Breast epithelium (tissue), 4 donors: Measurements from ENCODE around the gene MBOAT7. TPM values are rescaled to one million over a fixed set of nuclear protein-coding genes. Genes with fewer than 3 reads are reported as not detected.

Experiments
- DNase-seq, 2 donors: peaks; one replicate each; pipeline ENCODE4 v3.0.0-alpha.2; 2019; ENCODE audit warnings: low spot score in 2 of 2
- H3K27ac ChIP-seq, 2 donors: fragments of 200-600 bp; sonication (generic) in 1 of 2; one replicate each; pipeline ENCODE4 v1.5.1; 2016 to 2019; ENCODE audit warnings: mild to moderate bottlenecking in 1 of 2
- H3K27me3 ChIP-seq, 2 donors: fragments of 200-600 bp; sonication (generic) in 1 of 2; one replicate each; pipeline versions ENCODE4 v1.5.1 to v1.6.0; 2017 to 2019; ENCODE audit warnings: control low read depth in 1 of 2, mild to moderate bottlenecking in 1 of 2
- H3K36me3 ChIP-seq: fragments of 200-600 bp; one replicate; pipeline ENCODE4 v1.5.1; 2019
- H3K4me1 ChIP-seq, 2 donors: fragments of 200-600 bp; sonication (generic); one replicate each; pipeline ENCODE4 v1.5.1; 2016 to 2019; ENCODE audit warnings: control low read depth in 1 of 2
- H3K4me3 ChIP-seq, 3 donors: fragments of 200-600 bp; sonication (generic); 1 replicate in 2 of 3; 2 replicates in 1 of 3; pipeline ENCODE4 v1.5.1; 2016 to 2019; ENCODE audit warnings: mild to moderate bottlenecking in 3 of 3, moderate library complexity in 2 of 3
- H3K9me3 ChIP-seq, 2 donors: fragments of 200-600 bp; sonication (generic) in 1 of 2; one replicate each; pipeline ENCODE4 v1.5.1; 2016 to 2019; ENCODE audit warnings: control low read depth in 1 of 2
- POLR2A ChIP-seq: fragments of 450-650 bp; IDR thresholded peaks from one replicate; pipeline ENCODE4 v1.6.1; 2016; ENCODE audit warnings: antibody characterized with exemption, mild to moderate bottlenecking, moderate library complexity
- POLR2AphosphoS5 ChIP-seq, 3 donors: sonication (generic); formaldehyde crosslinking; IDR thresholded peaks; one replicate each; pipeline ENCODE4 v1.6.1; 2017; ENCODE audit warnings: antibody characterized with exemption in 3 of 3
- intact Hi-C: fragments of 100-400 bp; cut with DNase I; formaldehyde crosslinking; loops from one replicate; pipeline ENCODE4 v1.15.1; 2023; ENCODE audit warnings: low total_unique reads
- total RNA-seq, 3 donors: library from RNA; depleted of rRNA; stranded (reverse); fragments of >200 nt; gene quantifications; one replicate each; pipeline ENCODE4 v1.1.0, GENCODE V29; 2016
- TF ChIP-seq, protein P1 (sequence below), 3 donors: fragments of 450-650 bp; IDR thresholded peaks; one replicate each; pipeline ENCODE4 v1.5.1; 2016 to 2017; ENCODE audit warnings: antibody characterized with exemption in 3 of 3, mild to moderate bottlenecking in 3 of 3, moderate library complexity in 3 of 3

Gene MBOAT7
- total RNA-seq, 3 donors from 2014 or later = 16.5 to 37.3 (median 24.6) TPM

DNA sequence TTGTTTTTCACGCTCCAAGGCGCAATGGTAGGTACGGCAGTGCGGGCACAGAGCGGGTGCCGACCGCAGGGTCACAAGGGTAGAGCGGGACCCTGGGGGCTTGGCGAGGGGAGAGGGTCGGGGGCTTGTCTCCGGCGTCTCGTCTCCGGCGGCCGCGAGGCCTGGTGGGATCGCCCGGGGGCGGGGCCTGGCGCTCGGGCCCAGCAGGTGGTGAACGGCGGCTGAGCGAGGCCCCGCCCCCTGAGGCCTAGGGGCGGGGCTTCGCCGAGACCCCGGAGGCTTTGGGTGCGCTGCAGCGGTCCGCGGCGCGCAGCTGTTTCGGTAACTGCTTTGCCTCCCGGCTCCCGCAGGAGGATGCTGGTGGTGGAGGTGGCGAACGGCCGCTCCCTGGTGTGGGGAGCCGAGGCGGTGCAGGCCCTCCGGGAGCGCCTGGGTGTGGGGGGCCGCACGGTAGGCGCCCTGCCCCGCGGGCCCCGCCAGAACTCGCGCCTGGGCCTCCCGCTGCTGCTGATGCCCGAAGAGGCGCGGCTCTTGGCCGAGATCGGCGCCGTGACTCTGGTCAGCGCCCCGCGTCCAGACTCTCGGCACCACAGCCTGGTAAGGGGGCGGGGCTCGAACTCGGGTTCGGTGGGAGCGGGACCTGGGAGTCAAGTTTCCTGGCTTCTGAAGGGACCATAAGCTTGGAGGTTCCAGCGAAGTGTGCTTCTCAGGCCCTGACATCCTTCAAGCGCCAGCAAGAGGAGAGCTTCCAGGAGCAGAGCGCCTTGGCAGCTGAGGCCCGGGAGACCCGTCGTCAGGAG is 1.8 kb upstream of the MBOAT7 start, which contains the start of gene TSEN34:
Gene TSEN34, plus strand, starts transcription at position 298 of the 800 bp plus-strand sequence. Its CDS starts 57 bp downstream, at position 355.
- Histone ChIP-seq H3K4me3 (peak within 1 kb of the TSS; percentile 65 to 93 (median 70)), H3K27ac (peak within 1 kb of the TSS; percentile 96 to 99), H3K36me3 (no peaks in the 10 kb centered on the region), H3K9me3 (no peaks in the 10 kb centered on the region), H3K4me1 (peaks cover 0 to 17% of the 10 kb centered on the region in 2 donors), H3K27me3 (no peaks in the 10 kb centered on the region)
- TF ChIP-seq POLR2A (no peak), POLR2AphosphoS5 (IDR thresholded peaks at IDR 0.05) (peak; percentile 50 to 57 (median 54))
- TF ChIP-seq, protein P1, sequence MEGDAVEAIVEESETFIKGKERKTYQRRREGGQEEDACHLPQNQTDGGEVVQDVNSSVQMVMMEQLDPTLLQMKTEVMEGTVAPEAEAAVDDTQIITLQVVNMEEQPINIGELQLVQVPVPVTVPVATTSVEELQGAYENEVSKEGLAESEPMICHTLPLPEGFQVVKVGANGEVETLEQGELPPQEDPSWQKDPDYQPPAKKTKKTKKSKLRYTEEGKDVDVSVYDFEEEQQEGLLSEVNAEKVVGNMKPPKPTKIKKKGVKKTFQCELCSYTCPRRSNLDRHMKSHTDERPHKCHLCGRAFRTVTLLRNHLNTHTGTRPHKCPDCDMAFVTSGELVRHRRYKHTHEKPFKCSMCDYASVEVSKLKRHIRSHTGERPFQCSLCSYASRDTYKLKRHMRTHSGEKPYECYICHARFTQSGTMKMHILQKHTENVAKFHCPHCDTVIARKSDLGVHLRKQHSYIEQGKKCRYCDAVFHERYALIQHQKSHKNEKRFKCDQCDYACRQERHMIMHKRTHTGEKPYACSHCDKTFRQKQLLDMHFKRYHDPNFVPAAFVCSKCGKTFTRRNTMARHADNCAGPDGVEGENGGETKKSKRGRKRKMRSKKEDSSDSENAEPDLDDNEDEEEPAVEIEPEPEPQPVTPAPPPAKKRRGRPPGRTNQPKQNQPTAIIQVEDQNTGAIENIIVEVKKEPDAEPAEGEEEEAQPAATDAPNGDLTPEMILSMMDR (IDR thresholded peaks at IDR 0.05) = peak in 1 of 3 donors; percentile 22
- intact Hi-C loops = no loop called here
- peak in 1 of 2 donors; percentile 56 for DNase-seq

DNA sequence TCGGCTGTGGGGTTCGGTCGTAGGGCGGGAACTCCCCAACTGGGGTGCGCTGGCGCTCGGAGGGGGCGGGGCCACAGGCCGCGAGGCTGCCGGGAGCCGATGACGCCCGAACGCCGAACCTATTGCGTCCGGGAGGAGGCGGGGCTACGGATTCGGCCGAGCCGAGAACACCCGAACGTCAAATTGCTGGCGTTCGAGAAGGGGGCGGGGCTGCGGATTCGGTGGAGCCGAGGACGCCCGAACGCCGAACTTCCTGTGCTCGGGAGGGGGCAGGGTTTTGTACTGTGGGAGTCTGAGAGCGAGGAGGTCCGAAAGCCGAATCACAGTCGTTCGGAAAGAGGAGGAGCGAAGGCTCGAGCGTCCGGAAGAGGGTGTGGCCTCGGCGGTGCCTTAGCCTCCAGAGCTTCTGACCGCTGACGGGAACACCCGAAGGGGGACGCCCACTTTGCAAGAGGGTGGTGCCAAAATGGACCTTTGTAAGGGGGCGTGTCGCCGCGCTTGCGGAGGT is 1.2 kb upstream of the MBOAT7 start:
- Histone ChIP-seq H3K27me3 (no peaks in the 10 kb centered on the region), H3K4me1 (peaks cover 0 to 17% of the 10 kb centered on the region in 2 donors), H3K4me3 (peak overlapping the region; percentile 65 to 93 (median 70)), H3K27ac (peak overlapping the region; percentile 96 to 99), H3K9me3 (no peaks in the 10 kb centered on the region), H3K36me3 (no peaks in the 10 kb centered on the region)
- peak; percentile 99 to 100 for DNase-seq
- intact Hi-C loops = no loop called here
- no peak for TF ChIP-seq POLR2A
- TF ChIP-seq, protein P1 (IDR thresholded peaks at IDR 0.05) = no peak
- TF ChIP-seq POLR2AphosphoS5 (IDR thresholded peaks at IDR 0.05) = no peak

DNA sequence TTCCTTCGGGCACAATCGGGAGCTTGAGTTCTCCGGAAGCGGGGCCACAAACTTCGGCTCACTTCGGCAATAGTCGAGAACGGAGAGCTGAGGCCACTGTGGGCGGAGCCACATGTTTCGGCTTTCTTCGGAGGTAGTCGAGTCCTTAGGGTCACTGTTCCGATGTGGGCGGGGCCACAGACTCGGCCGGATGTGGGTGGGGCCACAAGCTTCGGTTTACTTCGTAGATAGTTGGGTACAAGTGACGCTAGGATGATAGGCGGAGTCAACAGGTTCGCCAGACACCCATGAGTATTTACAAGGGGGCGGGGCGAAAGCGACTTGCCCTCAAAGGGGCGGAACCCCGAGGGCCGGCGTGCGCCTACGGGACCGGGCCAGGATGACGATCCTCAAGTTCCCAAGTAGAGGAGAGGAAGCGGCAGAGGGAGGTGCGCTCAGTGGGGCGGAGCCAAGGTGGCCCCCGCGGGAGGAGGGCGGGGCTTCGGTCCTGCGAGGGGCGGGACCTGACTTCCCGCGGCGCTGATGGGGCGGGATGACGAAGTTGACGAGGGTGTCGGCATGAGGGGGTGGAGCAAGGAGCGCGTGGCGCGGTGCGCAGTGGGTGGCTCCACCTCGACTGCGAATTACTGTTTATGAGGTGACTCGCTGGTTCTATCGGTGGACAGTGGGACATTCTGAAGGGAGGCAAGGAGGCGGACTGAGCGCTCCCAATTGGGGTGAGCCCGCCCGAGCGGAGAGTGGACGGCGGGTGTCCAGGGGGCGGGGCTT is 539 bp upstream of the MBOAT7 start:
- peak overlapping the region; percentile 96 to 99 for H3K27ac ChIP-seq
- H3K4me1 ChIP-seq = peaks cover 0 to 17% of the 10 kb centered on the region in 2 donors
- intact Hi-C loops = no loop called here
- H3K27me3 ChIP-seq = no peaks in the 10 kb centered on the region
- TF ChIP-seq POLR2AphosphoS5 (IDR thresholded peaks at IDR 0.05) = peak; percentile 90 to 97 (median 96)
- peak; percentile 73 for TF ChIP-seq POLR2A
- TF ChIP-seq, protein P1 (IDR thresholded peaks at IDR 0.05) = no peak
- no peaks in the 10 kb centered on the region for H3K9me3 ChIP-seq
- H3K4me3 ChIP-seq = peak overlapping the region; percentile 65 to 93 (median 70)
- no peaks in the 10 kb centered on the region for H3K36me3 ChIP-seq
- DNase-seq = peak; percentile 100

DNA sequence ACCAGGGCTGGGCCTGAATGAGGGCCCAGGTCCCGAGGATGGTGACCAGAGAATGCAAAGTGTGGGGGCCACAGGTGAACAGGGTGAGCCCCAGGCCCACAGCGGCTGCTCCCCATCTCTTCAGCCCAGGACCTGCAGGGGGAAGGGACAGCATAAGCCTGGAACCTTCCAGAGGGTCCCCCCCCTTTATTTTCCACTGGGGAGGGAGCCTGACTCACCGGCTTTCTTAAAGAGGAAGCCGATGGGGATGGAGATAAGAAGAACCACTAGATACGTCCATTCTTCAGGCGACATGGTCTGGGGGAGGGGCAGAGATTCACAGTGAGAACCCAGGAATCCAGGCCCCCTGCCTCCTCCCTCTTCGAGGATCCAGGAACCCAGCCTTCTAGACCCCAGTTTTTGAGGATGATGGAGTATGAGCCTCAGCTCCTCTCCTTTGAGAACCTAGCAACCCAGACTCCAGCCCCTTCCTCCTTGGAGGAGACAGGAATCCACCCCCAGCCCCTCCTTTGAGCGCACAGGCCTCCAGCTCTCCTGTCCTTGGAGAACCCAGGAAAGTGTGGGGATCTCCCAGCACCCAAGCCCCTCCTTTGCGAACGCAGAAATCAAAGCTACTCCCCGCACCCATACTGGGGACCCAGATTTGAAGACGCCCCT is 1.0 kb downstream of the MBOAT7 start:
- intact Hi-C loops = no loop called here
- Histone ChIP-seq H3K4me3 (peak overlapping the region; percentile 65 to 93 (median 70)), H3K27me3 (no peaks in the 10 kb centered on the region), H3K9me3 (no peaks in the 10 kb centered on the region), H3K36me3 (no peaks in the 10 kb centered on the region), H3K27ac (peak overlapping the region; percentile 96 to 99), H3K4me1 (peaks cover 0 to 17% of the 10 kb centered on the region in 2 donors)
- DNase-seq = no peak
- no peak for TF ChIP-seq POLR2AphosphoS5 (IDR thresholded peaks at IDR 0.05)
- TF ChIP-seq, protein P1 (IDR thresholded peaks at IDR 0.05) = no peak
- TF ChIP-seq POLR2A = no peak
